Measurements from ENCODE around the gene MAP2K5. TPM values are rescaled to one million over a fixed set of nuclear protein-coding genes. Genes with fewer than 3 reads are reported as not detected.

MAP2K5 gene
- total RNA-seq, 1 experiment from 2014 or later = 15.0 TPM

DNA sequence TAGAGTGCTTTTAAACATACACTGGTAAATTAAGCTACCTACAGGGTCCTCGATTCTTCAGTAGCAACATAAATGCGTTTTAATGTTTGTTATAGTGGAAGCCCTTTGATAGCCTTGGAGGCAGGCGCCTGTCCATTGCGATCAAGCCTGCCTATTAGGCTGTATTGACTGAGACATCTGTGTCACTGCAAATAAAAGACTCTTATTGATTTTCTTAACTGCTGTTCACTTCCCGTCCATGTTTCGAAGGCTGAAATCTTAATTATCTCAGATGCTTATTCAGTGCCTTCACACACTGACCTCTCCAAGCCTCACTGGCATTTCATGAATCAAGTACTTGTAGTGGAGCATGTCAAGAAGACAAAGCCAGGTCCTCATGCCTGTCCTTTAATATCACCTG is 51.1 kb downstream of the MAP2K5 start:
- WGBS (ENCODE audit: extremely low coverage, insufficient read length, low lambda C conversion rate) = no CpG with 5 or more reads among the region's 6 CpGs
- H3K23ac ChIP-seq (ENCODE audit: insufficient read length, low read depth, low read length) = no peak overlapping the region
- Mint-ChIP-seq H3K9me3 (no peaks in the 10 kb centered on the region), H3K4me3 (no peak overlapping the region), H3K27me3 (ENCODE audit: low read depth) (no peaks in the 10 kb centered on the region), H3K36me3 (ENCODE audit: insufficient read depth in 1 of 3, low read depth in 3 of 3) (peaks cover 0 to 8% (median 3%) of the 10 kb centered on the region in 3 experiments; a peak in 5 of 7 replicates), H3K4me1 (no peaks in the 10 kb centered on the region), H3K27ac (no peak overlapping the region)
- no peak overlapping the region for H2BK12ac ChIP-seq (ENCODE audit: insufficient read length, low read depth, low read length)
- TF ChIP-seq, protein P1, sequence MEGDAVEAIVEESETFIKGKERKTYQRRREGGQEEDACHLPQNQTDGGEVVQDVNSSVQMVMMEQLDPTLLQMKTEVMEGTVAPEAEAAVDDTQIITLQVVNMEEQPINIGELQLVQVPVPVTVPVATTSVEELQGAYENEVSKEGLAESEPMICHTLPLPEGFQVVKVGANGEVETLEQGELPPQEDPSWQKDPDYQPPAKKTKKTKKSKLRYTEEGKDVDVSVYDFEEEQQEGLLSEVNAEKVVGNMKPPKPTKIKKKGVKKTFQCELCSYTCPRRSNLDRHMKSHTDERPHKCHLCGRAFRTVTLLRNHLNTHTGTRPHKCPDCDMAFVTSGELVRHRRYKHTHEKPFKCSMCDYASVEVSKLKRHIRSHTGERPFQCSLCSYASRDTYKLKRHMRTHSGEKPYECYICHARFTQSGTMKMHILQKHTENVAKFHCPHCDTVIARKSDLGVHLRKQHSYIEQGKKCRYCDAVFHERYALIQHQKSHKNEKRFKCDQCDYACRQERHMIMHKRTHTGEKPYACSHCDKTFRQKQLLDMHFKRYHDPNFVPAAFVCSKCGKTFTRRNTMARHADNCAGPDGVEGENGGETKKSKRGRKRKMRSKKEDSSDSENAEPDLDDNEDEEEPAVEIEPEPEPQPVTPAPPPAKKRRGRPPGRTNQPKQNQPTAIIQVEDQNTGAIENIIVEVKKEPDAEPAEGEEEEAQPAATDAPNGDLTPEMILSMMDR (conservative IDR thresholded peaks at IDR 0.05) = no peak
- no peaks in the 10 kb centered on the region for H3K79me2 ChIP-seq (ENCODE audit: insufficient read depth, low read length)
- H3K27me3 ChIP-seq (ENCODE audit: insufficient read depth, low read length) = no peaks in the 10 kb centered on the region
- no peak overlapping the region for H3K27ac ChIP-seq (ENCODE audit: insufficient read length, low read depth, low read length)
- H2AK5ac ChIP-seq (ENCODE audit: insufficient read length, low read length) = no peak overlapping the region
- no peaks in the 10 kb centered on the region for H3K9me3 ChIP-seq (ENCODE audit: control insufficient read depth, low read depth, low read length)
- no peak overlapping the region for H2BK20ac ChIP-seq (ENCODE audit: low read depth, low read length, poor library complexity, severe bottlenecking)
- no peaks in the 10 kb centered on the region for H3K4me1 ChIP-seq (ENCODE audit: insufficient read depth, low read length)
- H3K4me2 ChIP-seq (ENCODE audit: insufficient read depth, insufficient read length, low read length) = no peak overlapping the region
- no peak overlapping the region for H2BK5ac ChIP-seq (ENCODE audit: insufficient read length, low read length)
- H2AFZ ChIP-seq (ENCODE audit: low read length) = no peak overlapping the region
- no peaks in the 10 kb centered on the region for H3K79me1 ChIP-seq (ENCODE audit: insufficient read depth, low read depth, low read length, poor library complexity, severe bottlenecking)
- H2BK120ac ChIP-seq (ENCODE audit: low read depth, low read length, poor library complexity, severe bottlenecking) = no peak overlapping the region
- H3K4ac ChIP-seq (ENCODE audit: low read depth, low read length) = no peak overlapping the region
- no peak overlapping the region for H3K9ac ChIP-seq (ENCODE audit: extremely low read depth, insufficient read length, low read length)
- H4K5ac ChIP-seq (ENCODE audit: insufficient read length, low read depth, low read length) = no peak overlapping the region
- H4K20me1 ChIP-seq (ENCODE audit: control insufficient read depth, insufficient read depth, insufficient read length) = no peaks in the 10 kb centered on the region
- H3K18ac ChIP-seq (ENCODE audit: insufficient read length, low read depth, low read length) = no peak overlapping the region
- no peak overlapping the region for H3K14ac ChIP-seq (ENCODE audit: insufficient read depth, low read length)
- no peak overlapping the region for H4K8ac ChIP-seq (replicated peaks; ENCODE audit: insufficient read length, low read depth, low read length)
- H3K23me2 ChIP-seq (ENCODE audit: insufficient read length, low read depth, low read length, poor library complexity, severe bottlenecking) = no peaks in the 10 kb centered on the region
- H4K91ac ChIP-seq (ENCODE audit: insufficient read length, low read depth, low read length) = no peak overlapping the region
- no peak overlapping the region for H3T11ph ChIP-seq (ENCODE audit: low read length)
- H2BK15ac ChIP-seq (ENCODE audit: low read depth, low read length) = no peak overlapping the region
- no peak for DNase-seq
- H3K56ac ChIP-seq (ENCODE audit: insufficient read length, low read depth, low read length) = no peak overlapping the region
